ENCODE measurements around the gene PRKCE.

DNA sequence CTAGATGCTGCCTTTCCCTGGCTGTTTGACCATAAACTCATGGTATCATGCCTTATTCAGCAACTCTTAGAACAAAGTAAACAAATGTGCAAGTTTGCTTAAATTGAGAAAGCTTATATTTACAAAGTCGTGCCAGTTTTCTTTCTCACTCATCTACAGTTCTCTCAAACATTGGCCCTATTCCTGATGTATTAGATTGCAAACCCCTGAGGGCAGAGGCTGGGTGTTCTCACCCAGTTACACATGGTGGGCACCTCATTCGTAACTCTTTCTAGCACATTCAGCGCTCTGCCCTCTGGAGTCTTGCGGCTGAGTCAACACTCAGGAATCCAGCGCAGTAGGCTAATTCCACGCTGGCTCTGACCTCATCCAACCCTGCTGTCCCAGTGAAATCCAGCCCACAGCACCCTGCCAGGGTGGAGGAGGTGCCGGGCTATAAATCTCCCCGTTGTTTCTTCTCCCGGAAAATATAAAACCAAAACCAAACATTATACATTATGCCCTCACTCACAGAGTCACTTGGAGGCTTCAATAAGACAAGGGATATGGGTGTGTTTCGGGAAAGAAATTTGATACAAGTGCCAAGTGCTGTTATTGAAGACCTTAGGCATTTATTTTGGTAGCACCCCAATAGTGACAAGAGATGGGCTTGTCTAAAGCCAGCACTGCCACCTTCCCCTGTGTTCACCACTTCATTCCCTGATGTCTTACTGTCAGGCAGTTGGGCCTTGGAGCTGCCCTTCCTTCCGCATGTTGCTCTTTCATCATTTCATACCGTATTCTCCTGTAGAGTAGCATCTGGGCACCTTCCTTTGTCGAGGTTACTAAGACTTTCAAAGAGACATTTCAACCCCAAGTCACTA lies 287.4 kb downstream of the PRKCE start:
- TF ChIP-seq, protein P1, sequence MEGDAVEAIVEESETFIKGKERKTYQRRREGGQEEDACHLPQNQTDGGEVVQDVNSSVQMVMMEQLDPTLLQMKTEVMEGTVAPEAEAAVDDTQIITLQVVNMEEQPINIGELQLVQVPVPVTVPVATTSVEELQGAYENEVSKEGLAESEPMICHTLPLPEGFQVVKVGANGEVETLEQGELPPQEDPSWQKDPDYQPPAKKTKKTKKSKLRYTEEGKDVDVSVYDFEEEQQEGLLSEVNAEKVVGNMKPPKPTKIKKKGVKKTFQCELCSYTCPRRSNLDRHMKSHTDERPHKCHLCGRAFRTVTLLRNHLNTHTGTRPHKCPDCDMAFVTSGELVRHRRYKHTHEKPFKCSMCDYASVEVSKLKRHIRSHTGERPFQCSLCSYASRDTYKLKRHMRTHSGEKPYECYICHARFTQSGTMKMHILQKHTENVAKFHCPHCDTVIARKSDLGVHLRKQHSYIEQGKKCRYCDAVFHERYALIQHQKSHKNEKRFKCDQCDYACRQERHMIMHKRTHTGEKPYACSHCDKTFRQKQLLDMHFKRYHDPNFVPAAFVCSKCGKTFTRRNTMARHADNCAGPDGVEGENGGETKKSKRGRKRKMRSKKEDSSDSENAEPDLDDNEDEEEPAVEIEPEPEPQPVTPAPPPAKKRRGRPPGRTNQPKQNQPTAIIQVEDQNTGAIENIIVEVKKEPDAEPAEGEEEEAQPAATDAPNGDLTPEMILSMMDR (IDR thresholded peaks at IDR 0.05) = peak in 2 of 7 experiments; percentile 1 to 12
- peak in 1 of 3 donors; percentile 21 for TF ChIP-seq POLR2A (IDR thresholded peaks at IDR 0.05)

All from body of pancreas (tissue), 4 donors.